HG02973 (cell line): ENCODE data around the gene MYEF2.

Experiments
- ATAC-seq: cut with Tn5 transposase; IDR thresholded peaks from one replicate; pipeline ENCODE4 v1.9.1; 2021; ENCODE audit warnings: moderate library complexity; ENCODE audit not compliant: unreplicated experiment

The MYEF2 gene

DNA sequence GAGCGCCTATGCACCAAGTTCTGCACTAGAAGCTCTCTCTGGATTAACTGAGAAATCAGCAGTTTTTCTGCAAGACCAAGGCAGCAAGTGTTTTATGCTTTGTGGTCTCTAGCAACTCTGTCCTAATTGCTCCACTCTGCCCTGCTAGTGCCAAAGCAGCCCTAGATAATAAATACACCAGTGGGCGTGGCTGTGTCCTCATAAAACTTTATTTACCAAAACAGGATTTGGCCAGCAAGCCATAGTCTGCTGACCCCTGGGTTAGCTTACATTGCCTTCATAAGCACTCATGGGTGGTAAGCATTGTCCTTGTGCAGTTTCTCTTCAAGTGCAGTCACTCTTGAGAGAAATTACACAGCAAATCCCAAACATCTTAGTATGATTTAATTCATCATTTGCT lies 88.0 kb downstream of the MYEF2 start:
- no peak for ATAC-seq

DNA sequence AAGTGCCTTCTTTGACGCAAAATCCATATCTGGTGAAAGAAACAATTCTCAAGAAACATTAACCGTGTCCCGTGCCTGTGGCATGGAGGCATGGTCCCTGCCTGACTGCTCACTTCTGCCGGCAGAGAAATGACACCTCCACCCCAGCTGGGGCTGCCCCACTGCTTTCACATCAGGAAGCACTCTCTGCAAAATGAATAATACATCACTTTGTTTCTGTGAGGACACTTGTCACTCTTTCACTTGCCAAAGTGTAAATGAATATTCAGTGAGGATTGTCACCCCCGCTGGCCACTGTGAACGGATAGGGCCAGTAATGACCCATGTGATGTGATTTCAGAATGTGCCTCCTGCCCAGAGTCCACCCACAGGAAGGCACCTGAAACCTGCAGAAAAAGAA lies 88.4 kb downstream of the MYEF2 start:
- peak; percentile 60 for ATAC-seq

DNA sequence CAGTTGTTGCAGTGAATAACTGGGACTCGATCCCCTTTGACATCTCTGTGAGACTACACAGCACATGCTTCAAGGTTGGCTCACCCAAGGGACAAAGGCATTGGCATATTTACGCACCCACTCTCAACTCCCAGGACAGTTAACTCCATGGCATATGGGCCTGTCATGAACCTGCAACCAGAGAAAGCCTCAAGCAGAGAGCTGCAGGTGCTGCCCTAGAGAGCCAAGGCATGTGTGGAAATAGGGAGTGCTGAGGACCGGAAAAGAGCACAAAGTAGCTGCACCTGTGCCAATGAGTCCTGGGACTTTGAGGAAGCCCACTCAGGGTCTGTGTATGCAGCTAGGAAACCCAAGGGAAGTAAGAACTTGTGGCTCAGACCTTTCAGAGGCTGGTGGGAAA lies 90.3 kb downstream of the MYEF2 start:
- no peak for ATAC-seq

DNA sequence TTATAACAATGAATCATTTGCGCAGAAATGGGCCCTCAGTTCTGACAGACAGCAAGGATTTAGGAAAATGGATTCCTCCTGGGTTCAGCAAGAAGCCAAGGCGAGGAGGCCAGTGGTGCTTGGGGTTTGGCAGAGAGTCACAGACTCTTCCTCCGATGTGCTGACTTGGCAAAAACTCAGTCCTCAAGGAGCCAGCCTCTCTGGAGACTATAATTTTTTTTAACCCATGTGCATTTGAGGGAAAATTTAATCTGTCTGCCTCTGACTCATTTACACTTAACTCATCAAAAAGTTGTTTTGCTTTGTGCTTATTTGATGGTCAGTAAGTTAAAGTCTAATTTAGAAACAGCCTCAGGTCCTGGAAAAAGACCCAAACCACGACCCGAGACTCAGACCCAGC lies 91.5 kb downstream of the MYEF2 start:
- ATAC-seq, result no peak

DNA sequence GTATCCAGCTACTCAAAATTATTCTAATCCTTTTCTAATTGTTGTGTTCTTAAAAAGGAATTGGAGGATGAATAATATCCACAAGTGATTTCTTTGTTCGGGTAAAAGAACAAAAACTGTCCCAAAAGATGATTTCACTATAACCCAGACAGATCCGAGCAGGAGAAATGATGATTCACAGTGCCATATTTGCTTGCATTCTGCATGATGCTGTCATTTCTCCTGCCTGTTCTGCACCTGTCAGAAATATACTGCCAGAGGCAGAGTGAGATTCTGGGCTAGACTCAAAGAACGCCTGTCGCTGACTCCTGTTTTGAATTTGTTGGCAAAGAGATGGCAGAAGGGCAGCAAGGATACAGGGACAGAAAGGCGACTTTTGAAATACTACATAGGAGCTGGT lies 92.0 kb downstream of the MYEF2 start:
- no peak for ATAC-seq

DNA sequence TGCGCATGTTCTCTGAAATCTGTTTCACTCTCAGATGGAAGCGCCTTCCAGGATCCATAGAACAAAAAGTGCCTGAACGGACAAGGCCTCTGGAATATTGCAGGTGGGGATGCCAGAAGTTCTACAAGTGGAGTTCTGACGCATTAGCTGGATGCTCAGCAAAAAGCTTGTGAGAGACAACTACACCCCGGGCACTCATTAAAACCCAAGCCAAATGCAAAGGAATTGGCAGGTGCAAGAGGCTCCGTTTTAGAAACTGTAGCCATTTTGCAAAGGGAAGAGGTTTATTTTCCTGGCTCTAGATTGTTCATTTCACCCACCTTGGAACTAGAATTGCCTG lies 92.5 kb downstream of the MYEF2 start:
- no peak for ATAC-seq

DNA sequence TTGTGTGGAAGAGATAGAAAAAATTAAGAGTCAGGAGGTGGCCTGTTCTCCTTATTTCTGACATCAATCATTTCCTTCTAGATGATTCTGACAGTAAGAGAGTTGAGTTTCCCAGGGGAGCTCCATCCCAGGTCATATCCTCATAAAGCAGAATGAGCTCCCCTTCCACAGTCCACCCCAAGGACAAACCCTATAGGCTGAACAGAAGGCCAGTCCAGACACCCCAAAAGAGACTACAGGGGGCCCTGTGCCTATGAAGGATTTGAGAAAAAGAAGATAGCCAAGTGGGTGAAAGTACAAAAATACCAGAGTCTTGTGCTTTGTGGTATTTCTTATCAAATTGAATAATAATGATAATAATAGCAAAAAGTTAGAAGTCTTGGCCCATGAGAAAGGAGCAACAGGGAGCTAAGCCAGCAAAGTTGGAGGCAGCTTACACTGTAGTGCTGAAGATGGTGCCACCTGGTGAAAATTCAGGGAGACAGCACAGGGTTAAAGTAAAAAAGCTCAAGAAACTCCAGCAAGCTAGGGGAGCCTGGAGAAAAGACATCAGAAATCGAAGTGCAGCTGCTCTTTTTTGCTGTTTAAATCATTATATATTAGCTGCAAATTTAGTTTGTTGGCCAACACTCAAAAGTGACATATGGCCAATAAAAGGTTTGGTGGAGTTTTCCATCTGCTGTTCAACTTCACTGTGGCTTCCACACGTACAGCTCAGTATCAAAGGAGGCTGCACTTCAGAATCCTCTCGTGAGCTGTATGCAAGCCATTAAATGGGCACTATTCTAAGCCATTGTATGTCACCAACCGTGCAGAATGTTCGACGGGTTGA lies 93.1 kb downstream of the MYEF2 start:
- ATAC-seq, result peak; percentile 51
